SJSA1 (cell line): ENCODE data around the gene NACAD. TPM values are rescaled to one million over a fixed set of nuclear protein-coding genes. Genes with fewer than 3 reads are reported as not detected.
A peak's percentile ranks its signal among the peaks of the same experiment; 100 is the strongest.

ENCODE experiments used
- DNase-seq, 2 experiments: peaks; one replicate each; pipeline ENCODE4 v3.0.0-alpha.2; 2015 to 2020; ENCODE audit warnings: low spot score in 2 of 2, low read depth in 1 of 2
- H3K27ac ChIP-seq: fragments of 250-450 bp; sonication (Bioruptor Pico); 2 replicates; pipeline ENCODE4 v1.5.1; 2020; ENCODE audit warnings: mild to moderate bottlenecking, moderate library complexity
- H3K27me3 ChIP-seq: fragments of 250-450 bp; sonication (Bioruptor Pico); replicated peaks from 2 replicates; pipeline ENCODE4 v1.5.1; 2020; ENCODE audit warnings: mild to moderate bottlenecking, moderate library complexity
- H3K36me3 ChIP-seq: fragments of 250-450 bp; sonication (Bioruptor Pico); 2 replicates; pipeline ENCODE4 v1.5.1; 2020; ENCODE audit warnings: mild to moderate bottlenecking
- H3K4me1 ChIP-seq: fragments of 250-450 bp; sonication (Bioruptor Pico); replicated peaks from 2 replicates; pipeline ENCODE4 v1.6.1; 2021; ENCODE audit warnings: mild to moderate bottlenecking
- H3K4me3 ChIP-seq: fragments of 250-450 bp; sonication (Bioruptor Pico); 2 replicates; pipeline ENCODE4 v1.5.1; 2020; ENCODE audit warnings: mild to moderate bottlenecking
- H3K9me3 ChIP-seq: fragments of 250-450 bp; sonication (Bioruptor Pico); replicated peaks from 2 replicates; pipeline ENCODE4 v1.5.1; 2020; ENCODE audit warnings: mild to moderate bottlenecking
- total RNA-seq: library from RNA; depleted of rRNA; stranded (reverse); fragments of >200 nt; shearing (Covaris generic); gene quantifications from 2 replicates; pipeline ENCODE4 v1.2.3, GENCODE V29; 2014; rRNA removed

NACAD gene
- 0.81 and 1.5 TPM in 2 replicates for total RNA-seq

GRCh38 chr7:45088821-45089340, at the start of gene NACAD:
Gene NACAD, minus strand, starts transcription at chr7:45088969. Its CDS starts 75 bp downstream, at chr7:45088894.
- Histone ChIP-seq H3K4me1 (peaks cover 20% of the 10 kb centered on the region), H3K27me3 (no peaks in the 10 kb centered on the region), H3K4me3 (peak within 1 kb of the TSS; percentile 52), H3K9me3 (0 out of 2 replicates have a peak, but pooled peaks cover 2% of the 10 kb centered on the region), H3K36me3 (no peaks in the 10 kb centered on the region), H3K27ac (no peak within 1 kb of the TSS; the same call in 1 of the 2 replicates)
- peak in 1 of 2 experiments; percentile 62 for DNase-seq

- DNase-seq, result peak in 1 of 2 experiments; percentile 37
- H3K27me3 ChIP-seq, result peaks cover 4% of the 10 kb centered on the region; the same call in 1 of the 2 replicates
Measured at GRCh38 chr7:45136106-45137060, 47.6 kb upstream of the NACAD start.

GRCh38 chr7:45133877-45134276, 45.1 kb upstream of the NACAD start:
- Histone ChIP-seq H3K4me3 (no peak overlapping the region), H3K27me3 (peaks cover 4% of the 10 kb centered on the region; the same call in 1 of the 2 replicates), H3K9me3 (no peaks in the 10 kb centered on the region), H3K27ac (no peak overlapping the region), H3K4me1 (no peaks in the 10 kb centered on the region), H3K36me3 (no peaks in the 10 kb centered on the region)
- no peak for DNase-seq

More at GRCh38 chr7:45136106-45137060, 47.6 kb upstream of the NACAD start:
- Histone ChIP-seq H3K36me3 (no peaks in the 10 kb centered on the region), H3K27ac (no peak overlapping the region), H3K4me3 (no peak overlapping the region), H3K9me3 (no peaks in the 10 kb centered on the region), H3K4me1 (no peaks in the 10 kb centered on the region)

GRCh38 chr7:45133352-45133751, 44.6 kb upstream of the NACAD start:
- DNase-seq, result no peak
- Histone ChIP-seq H3K27me3 (peaks cover 4% of the 10 kb centered on the region; the same call in 1 of the 2 replicates), H3K9me3 (no peaks in the 10 kb centered on the region), H3K27ac (no peak overlapping the region), H3K4me1 (no peaks in the 10 kb centered on the region), H3K36me3 (no peaks in the 10 kb centered on the region), H3K4me3 (no peak overlapping the region)

- DNase-seq, result no peak
- Histone ChIP-seq H3K27me3 (peaks cover 4% of the 10 kb centered on the region; the same call in 1 of the 2 replicates), H3K4me3 (no peak overlapping the region), H3K36me3 (no peaks in the 10 kb centered on the region), H3K27ac (no peak overlapping the region), H3K4me1 (no peaks in the 10 kb centered on the region), H3K9me3 (no peaks in the 10 kb centered on the region)
Measured at GRCh38 chr7:45132708-45133320, 44.0 kb upstream of the NACAD start.

GRCh38 chr7:45131891-45132290, 43.1 kb upstream of the NACAD start:
- no peaks in the 10 kb centered on the region for H3K36me3 ChIP-seq
- no peak for DNase-seq
- H3K27ac ChIP-seq, result no peak overlapping the region
- no peaks in the 10 kb centered on the region for H3K4me1 ChIP-seq
- H3K9me3 ChIP-seq, result no peaks in the 10 kb centered on the region
- H3K27me3 ChIP-seq, result peaks cover 2% of the 10 kb centered on the region; the same call in 1 of the 2 replicates
- H3K4me3 ChIP-seq, result no peak overlapping the region

- Histone ChIP-seq H3K27me3 (no peaks in the 10 kb centered on the region), H3K4me1 (no peaks in the 10 kb centered on the region), H3K9me3 (no peaks in the 10 kb centered on the region), H3K4me3 (no peak overlapping the region), H3K36me3 (no peaks in the 10 kb centered on the region), H3K27ac (no peak overlapping the region)
- DNase-seq, result no peak
Measured at GRCh38 chr7:45130910-45131309, 42.1 kb upstream of the NACAD start.

- H3K9me3 ChIP-seq, result no peaks in the 10 kb centered on the region
- H3K27me3 ChIP-seq, result no peaks in the 10 kb centered on the region
- no peaks in the 10 kb centered on the region for H3K36me3 ChIP-seq
- no peak for DNase-seq
- no peak overlapping the region for H3K4me3 ChIP-seq
- no peaks in the 10 kb centered on the region for H3K4me1 ChIP-seq
- no peak overlapping the region for H3K27ac ChIP-seq
Measured at GRCh38 chr7:45129906-45130305, 41.1 kb upstream of the NACAD start.

- Histone ChIP-seq H3K4me1 (no peaks in the 10 kb centered on the region), H3K4me3 (no peak overlapping the region), H3K36me3 (no peaks in the 10 kb centered on the region), H3K9me3 (no peaks in the 10 kb centered on the region), H3K27ac (no peak overlapping the region), H3K27me3 (no peaks in the 10 kb centered on the region)
- no peak for DNase-seq
Measured at GRCh38 chr7:45129181-45129800, 40.5 kb upstream of the NACAD start.

- H3K4me3 ChIP-seq, result no peak overlapping the region
- H3K9me3 ChIP-seq, result no peaks in the 10 kb centered on the region
- H3K27me3 ChIP-seq, result no peaks in the 10 kb centered on the region
- no peak for DNase-seq
- no peaks in the 10 kb centered on the region for H3K36me3 ChIP-seq
- no peaks in the 10 kb centered on the region for H3K4me1 ChIP-seq
- no peak overlapping the region for H3K27ac ChIP-seq
Measured at GRCh38 chr7:45126920-45127319, 38.2 kb upstream of the NACAD start.

GRCh38 chr7:45126201-45126600, 37.4 kb upstream of the NACAD start:
- no peaks in the 10 kb centered on the region for H3K27me3 ChIP-seq
- H3K9me3 ChIP-seq, result no peaks in the 10 kb centered on the region
- no peaks in the 10 kb centered on the region for H3K36me3 ChIP-seq
- H3K4me1 ChIP-seq, result no peaks in the 10 kb centered on the region
- H3K27ac ChIP-seq, result no peak overlapping the region
- no peak overlapping the region for H3K4me3 ChIP-seq
- DNase-seq, result no peak

- Histone ChIP-seq H3K4me3 (no peak overlapping the region), H3K9me3 (no peaks in the 10 kb centered on the region), H3K27ac (no peak overlapping the region), H3K27me3 (no peaks in the 10 kb centered on the region), H3K4me1 (no peaks in the 10 kb centered on the region), H3K36me3 (no peaks in the 10 kb centered on the region)
- DNase-seq, result no peak
Measured at GRCh38 chr7:45125193-45125904, 36.6 kb upstream of the NACAD start.
